IPS DF 6.9 (cell line): ENCODE results near the gene TRABD2B.

ENCODE experiments used
- DNase-seq: peaks from one replicate; pipeline ENCODE4 v3.0.0-alpha.2; 2013; ENCODE audit warnings: low read depth, low spot score
- H3K27ac ChIP-seq: one replicate; pipeline ENCODE4 v1.5.1; 2013; ENCODE audit warnings: low read length, control low read depth
- H3K27me3 ChIP-seq: 2 replicates; pipeline ENCODE4 v1.6.1; 2013; ENCODE audit warnings: mild to moderate bottlenecking, low read length; ENCODE audit not compliant: control insufficient read depth, insufficient read depth
- H3K36me3 ChIP-seq: 2 replicates; pipeline ENCODE4 v1.6.1; 2013; ENCODE audit warnings: low read length; ENCODE audit not compliant: control insufficient read depth, insufficient read depth
- H3K4me1 ChIP-seq: 2 replicates; pipeline ENCODE4 v1.6.1; 2013; ENCODE audit warnings: low read length; ENCODE audit not compliant: control insufficient read depth, insufficient read depth
- H3K4me3 ChIP-seq: 2 replicates; pipeline ENCODE4 v1.5.1; 2013; ENCODE audit warnings: mild to moderate bottlenecking, low read length
- H3K9me3 ChIP-seq: 2 replicates; pipeline ENCODE4 v1.6.1; 2013; ENCODE audit warnings: low read length, inconsistent platforms; ENCODE audit not compliant: control insufficient read depth, insufficient read depth
- WGBS: extraction: QIAGEN DNeasy Blood & Tissue Kit; methylation state at CpG from one replicate; pipeline ENCODE4 v1.1.7; 2013; ENCODE audit warnings: mixed read lengths, missing lambda C conversion rate; ENCODE audit not compliant: insufficient read length, insufficient coverage; 5-methylcytosine and 5-hydroxymethylcytosine counted together

TRABD2B gene

DNA sequence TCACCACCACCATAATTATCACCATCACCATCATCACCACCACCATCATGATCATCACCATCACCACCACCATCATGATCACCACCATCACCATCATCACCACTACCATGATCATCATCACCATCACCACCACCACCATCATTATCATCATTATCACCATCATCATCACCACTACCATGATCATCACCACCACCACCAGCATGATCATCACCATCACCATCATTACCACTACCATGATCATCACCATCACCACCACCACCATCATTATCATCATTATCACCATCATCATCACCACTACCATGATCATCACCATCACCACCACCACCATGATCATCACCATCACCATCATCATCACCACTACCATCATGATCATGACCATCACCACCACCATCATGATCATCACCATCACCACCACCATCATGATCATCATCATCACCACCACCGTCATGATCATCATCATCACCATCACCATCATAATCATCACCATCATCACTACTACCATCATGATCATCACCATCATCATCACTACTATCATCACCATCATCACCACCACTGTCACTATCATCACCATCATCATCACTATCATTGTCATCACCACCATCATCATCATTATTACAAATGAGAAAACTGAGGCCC lies 60.2 kb downstream of the TRABD2B start:
- Histone ChIP-seq H3K9me3 (no peaks in the 10 kb centered on the region), H3K27ac (no peak overlapping the region), H3K4me1 (0 out of 2 replicates have a peak, but pooled peaks cover 3% of the 10 kb centered on the region), H3K4me3 (no peak overlapping the region), H3K36me3 (no peaks in the 10 kb centered on the region), H3K27me3 (no peaks in the 10 kb centered on the region)
- no peak for DNase-seq
- no CpG with 5 or more reads among the region's 1 CpG for WGBS

DNA sequence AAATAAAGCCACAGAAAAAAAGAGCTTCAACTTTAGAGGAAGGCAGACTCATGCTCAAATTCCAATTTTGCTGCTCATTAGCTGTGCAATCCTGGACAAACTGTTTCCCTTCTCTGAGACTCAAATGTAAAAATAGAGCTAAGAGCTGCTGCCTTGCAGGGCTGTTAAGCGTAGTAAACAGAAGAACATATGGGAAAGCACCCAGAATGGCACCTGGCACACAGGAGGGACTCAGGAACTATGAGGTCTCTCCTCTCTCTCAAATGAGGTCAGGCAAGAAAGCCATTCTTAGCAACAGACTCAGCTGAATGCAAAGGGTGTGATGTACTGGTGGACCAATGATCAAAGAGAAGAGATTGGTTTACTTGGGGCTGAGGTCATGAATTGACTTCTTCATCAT lies 61.3 kb downstream of the TRABD2B start:
- no CpG with 5 or more reads among the region's 1 CpG for WGBS
- Histone ChIP-seq H3K36me3 (no peaks in the 10 kb centered on the region), H3K27me3 (no peaks in the 10 kb centered on the region), H3K4me1 (0 out of 2 replicates have a peak, but pooled peaks cover 3% of the 10 kb centered on the region), H3K27ac (no peak overlapping the region), H3K4me3 (no peak overlapping the region), H3K9me3 (no peaks in the 10 kb centered on the region)
- no peak for DNase-seq

DNA sequence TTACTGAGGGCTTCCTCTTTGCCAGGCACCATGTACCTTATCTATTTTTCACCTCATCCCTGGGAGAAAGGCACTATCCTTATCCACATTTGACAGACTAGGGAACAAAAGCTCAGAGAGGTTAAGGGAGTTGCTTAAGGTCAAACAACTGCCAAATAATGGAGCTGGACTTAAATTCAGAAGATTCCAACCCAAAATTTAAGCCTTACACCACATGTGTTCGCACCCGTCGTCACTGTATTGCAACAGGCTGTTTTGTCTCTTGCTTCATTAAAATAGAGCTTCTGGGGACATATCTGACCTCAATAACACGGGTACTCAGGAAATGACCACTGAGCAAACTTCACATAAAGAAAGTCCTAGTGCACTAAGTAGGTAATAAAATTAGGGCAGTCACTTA lies 62.0 kb downstream of the TRABD2B start:
- H3K27ac ChIP-seq: no peak overlapping the region
- H3K27me3 ChIP-seq: no peaks in the 10 kb centered on the region
- DNase-seq: no peak
- H3K4me3 ChIP-seq: no peak overlapping the region
- 0 out of 2 replicates have a peak, but pooled peaks cover 3% of the 10 kb centered on the region for H3K4me1 ChIP-seq
- no peaks in the 10 kb centered on the region for H3K9me3 ChIP-seq
- no CpG with 5 or more reads among the region's 4 CpGs for WGBS
- no peaks in the 10 kb centered on the region for H3K36me3 ChIP-seq

DNA sequence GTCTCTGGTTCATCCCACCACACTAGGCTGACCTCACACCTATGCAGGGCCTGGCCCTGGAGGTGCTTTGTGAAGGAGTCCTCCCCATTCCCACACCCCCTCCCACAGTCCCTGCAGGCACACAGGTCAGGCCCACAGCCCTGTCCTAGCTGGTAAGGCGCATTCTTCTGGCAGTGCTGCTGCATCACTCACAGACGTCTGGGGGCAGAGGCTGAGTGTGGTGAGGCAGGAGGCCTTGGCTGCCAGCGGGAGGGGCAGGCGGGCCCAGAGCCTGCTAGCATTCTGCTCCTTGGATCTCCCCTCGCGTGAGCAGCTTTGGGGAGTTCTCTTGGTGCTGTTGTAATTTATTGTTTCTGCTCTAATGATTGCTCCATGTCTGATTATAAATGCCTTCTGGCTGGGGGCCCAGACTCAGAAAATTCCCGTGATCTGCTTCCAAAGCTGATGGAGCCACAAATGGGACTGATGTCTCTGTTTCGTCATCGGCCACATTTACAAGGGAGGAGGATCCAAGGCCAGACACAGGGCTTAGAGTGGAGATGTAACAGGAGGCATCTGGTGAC lies 62.9 kb downstream of the TRABD2B start:
- H3K36me3 ChIP-seq: no peaks in the 10 kb centered on the region
- WGBS: no CpG with 5 or more reads among the region's 9 CpGs
- no peak overlapping the region for H3K27ac ChIP-seq
- DNase-seq: no peak
- H3K4me3 ChIP-seq: no peak overlapping the region
- 0 out of 2 replicates have a peak, but pooled peaks cover 3% of the 10 kb centered on the region for H3K4me1 ChIP-seq
- H3K27me3 ChIP-seq: no peaks in the 10 kb centered on the region
- H3K9me3 ChIP-seq: no peaks in the 10 kb centered on the region

DNA sequence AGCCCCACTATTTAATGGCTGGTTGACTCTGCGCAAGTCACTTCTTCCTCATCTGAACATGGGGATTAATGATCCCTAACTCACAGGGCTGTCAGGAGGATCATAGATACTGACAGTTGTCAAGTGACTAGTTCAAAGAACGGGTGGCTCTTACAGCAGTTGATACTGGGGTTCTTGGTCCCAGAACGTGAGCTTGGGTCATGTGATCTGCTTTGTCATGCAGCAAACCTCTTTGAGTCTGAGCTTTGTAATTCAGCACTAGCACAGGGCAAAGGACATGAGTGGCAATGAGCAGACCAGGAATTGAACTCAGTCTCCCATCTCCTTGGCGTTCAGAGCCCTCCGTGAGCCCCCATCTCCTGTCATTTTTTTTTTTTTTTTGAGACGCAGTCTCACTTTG lies 64.4 kb downstream of the TRABD2B start:
- Histone ChIP-seq H3K4me3 (no peak overlapping the region), H3K27me3 (no peaks in the 10 kb centered on the region), H3K4me1 (0 out of 2 replicates have a peak, but pooled peaks cover 3% of the 10 kb centered on the region), H3K36me3 (no peaks in the 10 kb centered on the region), H3K27ac (no peak overlapping the region), H3K9me3 (no peaks in the 10 kb centered on the region)
- DNase-seq: no peak
- no CpG with 5 or more reads among the region's 6 CpGs for WGBS

DNA sequence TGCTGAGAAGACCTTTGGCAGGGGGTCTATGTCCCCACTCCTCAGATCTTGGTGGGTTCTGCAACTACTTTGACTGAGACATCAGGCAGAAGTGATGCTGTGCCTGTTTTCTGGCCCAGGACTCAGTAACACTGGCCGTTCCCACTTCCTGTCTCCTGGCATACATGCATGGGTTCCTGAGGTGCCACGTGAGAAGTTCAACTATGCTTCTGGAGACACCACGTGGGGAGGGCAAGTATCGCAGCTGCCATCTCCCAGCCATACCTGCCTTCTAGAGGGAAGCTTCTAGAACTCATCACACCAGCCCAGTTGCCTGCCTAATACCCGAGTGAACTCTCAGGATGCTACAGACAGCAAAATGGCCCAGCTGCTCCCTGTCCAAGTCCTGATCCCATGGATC lies 65.8 kb downstream of the TRABD2B start:
- WGBS: no CpG with 5 or more reads among the region's 5 CpGs
- no peaks in the 10 kb centered on the region for H3K27me3 ChIP-seq

DNA sequence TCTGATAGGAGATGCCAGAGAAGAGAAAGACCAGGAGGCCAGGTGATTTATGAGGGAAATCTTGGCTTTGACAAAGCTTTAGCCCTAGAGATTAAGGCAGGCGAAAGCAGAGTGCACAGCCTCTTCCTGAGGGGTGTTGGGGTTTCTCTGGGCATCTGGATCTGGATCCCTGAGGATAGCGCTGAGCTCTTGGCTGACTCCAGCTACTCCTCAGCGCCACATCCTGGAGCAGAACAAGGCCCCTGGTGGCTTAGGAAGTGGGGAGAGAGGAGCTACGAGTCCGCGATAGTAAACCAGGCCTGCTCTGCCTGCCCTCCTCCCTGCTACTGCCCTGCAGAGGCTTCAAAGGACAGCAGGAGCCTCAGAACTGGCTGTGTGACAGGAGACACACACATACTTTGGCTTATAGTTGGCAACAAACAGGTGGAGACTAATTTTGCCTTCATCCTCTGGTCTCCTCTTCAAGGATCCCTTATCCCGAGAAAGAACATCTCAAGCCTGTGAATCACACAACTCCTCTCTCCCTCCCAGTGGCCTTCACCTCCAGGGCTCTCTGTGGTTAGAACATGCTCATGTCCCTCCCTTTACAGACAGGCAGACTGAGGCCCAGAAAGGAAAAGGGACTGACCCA lies 66.9 kb downstream of the TRABD2B start:
- 0 out of 2 replicates have a peak, but pooled peaks cover 3% of the 10 kb centered on the region for H3K4me1 ChIP-seq
- no peaks in the 10 kb centered on the region for H3K27me3 ChIP-seq
- no CpG with 5 or more reads among the region's 7 CpGs for WGBS
- no peaks in the 10 kb centered on the region for H3K9me3 ChIP-seq
- H3K4me3 ChIP-seq: no peak overlapping the region
- no peak for DNase-seq
- H3K36me3 ChIP-seq: no peaks in the 10 kb centered on the region
- no peak overlapping the region for H3K27ac ChIP-seq

More for the DNA sequence above, 65.8 kb downstream of the TRABD2B start:
- Histone ChIP-seq H3K36me3 (no peaks in the 10 kb centered on the region), H3K4me1 (0 out of 2 replicates have a peak, but pooled peaks cover 3% of the 10 kb centered on the region), H3K4me3 (no peak overlapping the region), H3K9me3 (no peaks in the 10 kb centered on the region), H3K27ac (no peak overlapping the region)
- no peak for DNase-seq

DNA sequence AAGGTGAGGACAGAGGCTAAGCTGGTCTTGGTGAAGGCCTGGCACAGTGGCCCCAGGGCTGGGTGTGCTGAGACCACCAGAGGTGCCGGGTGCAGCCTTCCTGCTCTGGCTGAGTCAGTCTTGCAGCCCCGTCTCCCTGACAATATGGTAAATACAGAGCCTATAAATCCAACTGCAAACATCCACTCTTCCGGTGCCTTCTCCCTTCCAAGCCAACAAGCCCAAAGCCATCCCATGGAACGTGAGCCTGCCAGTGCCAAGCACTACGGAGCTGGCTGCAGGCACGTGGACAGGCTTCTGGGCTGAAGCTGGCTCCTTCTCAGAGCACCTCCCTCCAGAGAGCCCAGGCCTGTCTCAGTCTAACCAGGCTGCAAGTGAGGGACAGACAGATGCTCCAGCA lies 70.0 kb downstream of the TRABD2B start:
- no peak overlapping the region for H3K27ac ChIP-seq
- no peaks in the 10 kb centered on the region for H3K36me3 ChIP-seq
- no peak for DNase-seq
- no peaks in the 10 kb centered on the region for H3K9me3 ChIP-seq
- no CpG with 5 or more reads among the region's 6 CpGs for WGBS
- H3K4me3 ChIP-seq: no peak overlapping the region
- H3K4me1 ChIP-seq: no peaks in the 10 kb centered on the region
- H3K27me3 ChIP-seq: no peaks in the 10 kb centered on the region

DNA sequence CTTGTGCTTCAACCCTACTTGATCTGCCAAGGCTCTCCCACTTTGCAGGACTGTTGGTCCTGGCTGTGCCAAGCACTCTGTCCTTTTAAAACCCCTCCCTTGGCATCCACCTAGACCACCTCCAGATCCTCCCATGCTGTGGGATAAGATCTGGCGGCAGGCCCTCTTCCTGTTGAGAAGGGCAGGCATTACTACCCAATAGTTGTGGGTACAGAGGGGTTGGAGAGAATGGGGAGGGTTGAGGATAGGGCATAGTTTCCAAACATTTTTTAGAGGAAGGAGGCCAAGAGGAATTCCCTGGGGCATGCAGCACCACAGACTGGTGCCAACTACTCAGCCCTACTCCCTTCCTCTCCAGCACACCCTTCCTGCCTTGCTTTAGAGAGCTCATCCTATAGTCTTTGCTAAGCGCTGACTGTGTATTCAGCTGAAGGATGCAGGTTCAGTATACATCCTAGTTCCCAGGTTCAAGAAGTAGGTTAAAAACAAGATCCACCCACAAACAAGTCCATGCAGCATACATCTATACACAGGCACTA lies 70.7 kb downstream of the TRABD2B start:
- Histone ChIP-seq H3K4me3 (no peak overlapping the region), H3K4me1 (no peaks in the 10 kb centered on the region), H3K27ac (no peak overlapping the region), H3K36me3 (no peaks in the 10 kb centered on the region), H3K9me3 (no peaks in the 10 kb centered on the region), H3K27me3 (no peaks in the 10 kb centered on the region)
- WGBS: no CpG with 5 or more reads among the region's 2 CpGs
- DNase-seq: no peak

DNA sequence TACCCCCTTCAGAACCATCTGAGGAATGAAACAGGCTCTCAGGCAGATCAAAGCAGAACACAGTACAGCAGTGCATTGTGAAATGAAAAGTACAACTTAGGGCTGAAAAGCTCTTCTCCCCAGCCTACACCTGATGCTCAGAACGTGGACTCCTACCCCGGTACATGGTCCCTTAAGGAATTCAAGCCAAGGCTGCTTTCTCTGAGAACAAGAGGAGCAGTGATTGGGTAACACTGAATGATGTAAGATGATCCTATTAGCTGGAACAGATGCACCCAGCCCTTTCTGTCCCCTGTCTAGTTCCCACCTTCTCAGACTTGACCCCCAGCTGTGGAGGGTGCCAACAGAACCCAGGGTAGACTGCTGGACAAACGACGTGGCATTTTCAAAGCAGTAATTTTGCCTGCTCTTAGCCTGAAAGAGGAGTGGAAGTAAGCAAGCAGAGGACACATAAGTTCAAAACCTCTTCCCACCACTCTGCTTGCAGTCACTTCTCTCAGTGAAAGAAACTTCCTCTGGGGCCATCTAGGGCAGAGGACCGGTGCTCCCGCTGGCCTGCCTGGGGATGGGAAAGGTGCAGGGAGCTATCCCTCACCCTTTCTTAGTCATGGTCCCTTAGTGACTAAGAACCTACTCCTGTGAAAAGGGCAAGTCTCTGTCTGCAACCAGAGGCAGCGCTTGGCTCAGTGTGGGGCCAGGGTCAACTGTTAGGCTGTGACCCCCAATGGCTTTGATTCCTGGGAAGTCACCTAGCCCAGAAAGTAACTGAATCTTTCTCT lies 72.7 kb downstream of the TRABD2B start:
- H3K4me3 ChIP-seq: no peak overlapping the region
- WGBS: no CpG with 5 or more reads among the region's 7 CpGs
- no peak overlapping the region for H3K27ac ChIP-seq
- no peaks in the 10 kb centered on the region for H3K4me1 ChIP-seq
- no peaks in the 10 kb centered on the region for H3K36me3 ChIP-seq
- no peak for DNase-seq
- no peaks in the 10 kb centered on the region for H3K9me3 ChIP-seq
- H3K27me3 ChIP-seq: no peaks in the 10 kb centered on the region
